UCSD-AML1 (cell line): ENCODE measurements around the gene CELF4.

Experiments
- DNase-seq: peaks from one replicate; lab custom pipeline; 2025; ENCODE audit not compliant: unreplicated experiment; lab: John Stamatoyannopoulos, UW

CELF4 gene

GRCh38 chr18:37266290-37266689 lies 299.3 kb downstream of the CELF4 start:
- DNase-seq: no peak

GRCh38 chr18:37265382-37265781 lies 300.2 kb downstream of the CELF4 start:
- no peak for DNase-seq

- DNase-seq: no peak
Observed at GRCh38 chr18:37264956-37265355, 300.6 kb downstream of the CELF4 start.

GRCh38 chr18:37261988-37262387 lies 303.6 kb downstream of the CELF4 start:
- no peak for DNase-seq

GRCh38 chr18:37261246-37261840 lies 304.3 kb downstream of the CELF4 start:
- no peak for DNase-seq

GRCh38 chr18:37260367-37261093 lies 305.1 kb downstream of the CELF4 start:
- no peak for DNase-seq

- no peak for DNase-seq
Observed at GRCh38 chr18:37259711-37260110, 305.9 kb downstream of the CELF4 start.

GRCh38 chr18:37258819-37259218 lies 306.8 kb downstream of the CELF4 start:
- no peak for DNase-seq

GRCh38 chr18:37258131-37258530 lies 307.5 kb downstream of the CELF4 start:
- DNase-seq: no peak

- DNase-seq: no peak
Observed at GRCh38 chr18:37254973-37255372, 310.6 kb downstream of the CELF4 start.

- no peak for DNase-seq
Observed at GRCh38 chr18:37254236-37254754, 311.3 kb downstream of the CELF4 start.

GRCh38 chr18:37253394-37254235 lies 312.0 kb downstream of the CELF4 start:
- no peak for DNase-seq

GRCh38 chr18:37252854-37253393 lies 312.7 kb downstream of the CELF4 start:
- DNase-seq: no peak

- no peak for DNase-seq
Observed at GRCh38 chr18:37252342-37252741, 313.3 kb downstream of the CELF4 start.

- no peak for DNase-seq
Observed at GRCh38 chr18:37251679-37252078, 313.9 kb downstream of the CELF4 start.

GRCh38 chr18:37249895-37250618 lies 315.5 kb downstream of the CELF4 start:
- no peak for DNase-seq

- DNase-seq: no peak
Observed at GRCh38 chr18:37249171-37249886, 316.3 kb downstream of the CELF4 start.

- DNase-seq: no peak
Observed at GRCh38 chr18:37248281-37248680, 317.3 kb downstream of the CELF4 start.

GRCh38 chr18:37247497-37248161 lies 318.0 kb downstream of the CELF4 start:
- DNase-seq: no peak
